ENCODE measurements around the gene MORC4. TPM values are rescaled to one million over a fixed set of nuclear protein-coding genes. Genes with fewer than 3 reads are reported as not detected.

MORC4 gene
- total RNA-seq, 2 experiments from 2014 or later: 6.8 to 11.5 TPM

DNA sequence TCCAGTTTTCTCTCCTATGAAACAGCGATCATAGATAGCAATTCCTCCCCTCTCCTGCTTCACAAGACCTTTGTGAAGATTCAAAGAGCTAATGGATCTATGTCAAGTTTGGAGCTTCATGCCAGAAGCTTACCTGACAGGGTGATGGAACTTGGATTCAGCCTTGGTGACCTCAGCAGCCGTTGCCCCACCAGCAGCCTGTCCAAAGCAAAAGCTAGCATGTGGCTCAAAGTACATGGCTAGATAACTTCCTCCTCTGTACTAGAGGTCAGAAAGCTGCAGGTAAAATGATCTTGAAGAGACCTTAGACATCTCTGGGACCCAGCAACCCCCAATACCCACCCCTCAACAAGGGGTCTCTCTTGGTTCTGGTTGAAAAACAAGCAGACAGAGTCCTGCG is 98.7 kb downstream of the MORC4 start:
- no peak overlapping the region for H3K4me2 ChIP-seq (ENCODE audit: low read length)
- no TSS peak for BruUV-seq (replicated peaks)
- H3K9me3 ChIP-seq (ENCODE audit: low read length): no peaks in the 10 kb centered on the region
- H3K4me3 ChIP-seq (ENCODE audit: low read depth, low read length, poor library complexity, severe bottlenecking): no peak overlapping the region
- no peak overlapping the region for H3K27ac ChIP-seq (ENCODE audit: low read depth, low read length, poor library complexity, severe bottlenecking)
- no peak for TF ChIP-seq EZH2phosphoT487 (IDR thresholded peaks at IDR 0.05; ENCODE audit: borderline replicate concordance, low read depth, low read length)
- TF ChIP-seq CTCF (conservative IDR thresholded peaks at IDR 0.05; ENCODE audit: low read length): no peak
- H4K20me1 ChIP-seq (ENCODE audit: insufficient read depth, low read length): no peaks in the 10 kb centered on the region
- DNase-seq (ENCODE audit: low spot score): no peak
- CTCF ChIA-PET (ENCODE audit: unreplicated experiment): no interaction called here
- intact Hi-C loops (cut with micrococcal nuclease; ENCODE audit: unreplicated experiment): no loop called here
- no peaks in the 10 kb centered on the region for H3K4me1 ChIP-seq (ENCODE audit: insufficient read depth, low read length, poor library complexity, severe bottlenecking)
- no peaks in the 10 kb centered on the region for H3K9me2 ChIP-seq (ENCODE audit: insufficient read depth, low read length)
- POLR2A ChIA-PET: no interaction called here
- no peaks in the 10 kb centered on the region for H3K79me2 ChIP-seq (ENCODE audit: insufficient read depth, low read depth, low read length)
- H2AFZ ChIP-seq (ENCODE audit: low read length): no peak overlapping the region
- no peaks in the 10 kb centered on the region for H3K36me3 ChIP-seq (ENCODE audit: insufficient read depth, low read length)

- Histone ChIP-seq H4K20me1 (ENCODE audit: insufficient read depth, low read length) (no peaks in the 10 kb centered on the region), H3K9me2 (ENCODE audit: insufficient read depth, low read length) (no peaks in the 10 kb centered on the region), H3K9me3 (ENCODE audit: low read length) (no peaks in the 10 kb centered on the region), H3K27ac (ENCODE audit: low read depth, low read length, poor library complexity, severe bottlenecking) (no peak overlapping the region), H2AFZ (ENCODE audit: low read length) (no peak overlapping the region), H3K79me2 (ENCODE audit: insufficient read depth, low read depth, low read length) (no peaks in the 10 kb centered on the region), H3K4me1 (ENCODE audit: insufficient read depth, low read length, poor library complexity, severe bottlenecking) (no peaks in the 10 kb centered on the region), H3K36me3 (ENCODE audit: insufficient read depth, low read length) (no peaks in the 10 kb centered on the region), H3K4me3 (ENCODE audit: low read depth, low read length, poor library complexity, severe bottlenecking) (no peak overlapping the region), H3K4me2 (ENCODE audit: low read length) (no peak overlapping the region)
- no peak for DNase-seq (ENCODE audit: low spot score)
- TF ChIP-seq CTCF (conservative IDR thresholded peaks at IDR 0.05; ENCODE audit: low read length): no peak
- TF ChIP-seq EZH2phosphoT487 (IDR thresholded peaks at IDR 0.05; ENCODE audit: borderline replicate concordance, low read depth, low read length): no peak
- BruUV-seq (replicated peaks): no TSS peak
- ChIA-PET CTCF (ENCODE audit: unreplicated experiment) (no interaction called here), POLR2A (interaction anchor here (0.5 kb wide), 1 partner anchor 925 kb away, joined by 3 read pairs; no protein-coding TSS in a partner anchor)
- intact Hi-C loops (cut with micrococcal nuclease; ENCODE audit: unreplicated experiment): loop anchor here (5.0 to 10.0 kb wide), 3 partner anchors 527 to 995 kb away; no protein-coding TSS in a partner anchor
Measured at GRCh38 chrX:106899841-106900240, 100.2 kb downstream of the MORC4 start.

DNA sequence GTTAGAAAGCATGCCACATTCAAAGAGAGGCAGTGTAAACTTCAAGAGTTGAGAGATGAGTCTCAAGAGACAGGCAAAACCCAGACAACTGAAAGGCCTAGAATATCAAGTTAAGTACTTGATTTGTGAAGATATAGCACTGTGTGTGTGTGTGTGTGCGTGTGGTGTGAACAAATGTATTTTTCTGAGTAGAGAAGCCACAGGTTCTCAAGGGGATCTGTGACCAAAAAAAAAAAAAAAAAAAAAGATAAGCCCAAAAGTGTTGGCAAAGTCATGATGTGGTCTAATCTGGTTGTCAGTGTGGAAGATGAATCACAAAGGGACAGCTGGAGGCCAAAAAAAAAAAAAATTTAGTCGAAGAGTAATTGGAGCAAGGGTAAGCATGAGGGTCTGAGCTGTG is 100.7 kb downstream of the MORC4 start:
- no peak overlapping the region for H3K4me2 ChIP-seq (ENCODE audit: low read length)
- ChIA-PET CTCF (ENCODE audit: unreplicated experiment) (no interaction called here), POLR2A (no interaction called here)
- H3K27ac ChIP-seq (ENCODE audit: low read depth, low read length, poor library complexity, severe bottlenecking): no peak overlapping the region
- DNase-seq (ENCODE audit: low spot score): no peak
- intact Hi-C loops (cut with micrococcal nuclease; ENCODE audit: unreplicated experiment): loop anchor here (5.0 to 10.0 kb wide), 3 partner anchors 528 to 996 kb away; no protein-coding TSS in a partner anchor
- H3K36me3 ChIP-seq (ENCODE audit: insufficient read depth, low read length): no peaks in the 10 kb centered on the region
- no peak overlapping the region for H3K4me3 ChIP-seq (ENCODE audit: low read depth, low read length, poor library complexity, severe bottlenecking)
- H2AFZ ChIP-seq (ENCODE audit: low read length): no peak overlapping the region
- no peaks in the 10 kb centered on the region for H3K9me3 ChIP-seq (ENCODE audit: low read length)
- H4K20me1 ChIP-seq (ENCODE audit: insufficient read depth, low read length): no peaks in the 10 kb centered on the region
- BruUV-seq (replicated peaks): no TSS peak
- H3K9me2 ChIP-seq (ENCODE audit: insufficient read depth, low read length): no peaks in the 10 kb centered on the region
- no peaks in the 10 kb centered on the region for H3K4me1 ChIP-seq (ENCODE audit: insufficient read depth, low read length, poor library complexity, severe bottlenecking)
- no peaks in the 10 kb centered on the region for H3K79me2 ChIP-seq (ENCODE audit: insufficient read depth, low read depth, low read length)
- TF ChIP-seq EZH2phosphoT487 (IDR thresholded peaks at IDR 0.05; ENCODE audit: borderline replicate concordance, low read depth, low read length) (no peak), CTCF (conservative IDR thresholded peaks at IDR 0.05; ENCODE audit: low read length) (no peak)

Measured in OCI-LY7 (cell line).